HCT116 (cell line): ENCODE data around the gene LIPN. TPM values are rescaled to one million over a fixed set of nuclear protein-coding genes. Genes with fewer than 3 reads are reported as not detected.

Source experiments
- ATAC-seq: fragments of 200-7000 bp; cut with Tn5 transposase; 2 replicates; pipeline ENCODE4 v1.9.1; 2020; ENCODE audit warnings: mild to moderate bottlenecking, moderate library complexity
- BruUV-seq: library from RNA; stranded (reverse); fragments of 400-500 nt; replicated peaks from 2 replicates; lab custom pipeline; 2021; lab: Mats Ljungman, UMichigan
- CTCF ChIA-PET: fragments of 300-600 bp; sonication (Branson Sonifier 250); formaldehyde crosslinking; loops from one replicate; lab custom pipeline; 2021; ENCODE audit warnings: antibody characterized with exemption; lab: Charles Lee
- POLR2A ChIA-PET: fragments of 300-600, 350-600 bp; sonication (Branson Sonifier 250); formaldehyde crosslinking; loops from one replicate; lab custom pipeline; 2021; ENCODE audit warnings: antibody characterized with exemption; lab: Charles Lee
- RAD21 ChIA-PET, 2 experiments: fragments of 300-600 bp; sonication (Branson Sonifier 250); formaldehyde crosslinking; loops; one replicate each; lab custom pipeline; 2023; ENCODE audit warnings: low total read pairs in 2 of 2; ENCODE audit not compliant: uncharacterized antibody in 2 of 2, unreplicated experiment in 2 of 2, low non-redundant PET in 1 of 2; lab: Charles Lee
- DNase-seq: peaks from one replicate; pipeline ENCODE4 v3.0.0-alpha.2; 2010; ENCODE audit warnings: low read depth, low spot score
- H2AFZ ChIP-seq: fragments of 200-600 bp; shearing (Covaris generic), sonication (generic); 2 replicates; pipeline ENCODE4 v1.6.1; 2017; ENCODE audit warnings: low read depth, mixed run types, mixed read lengths, antibody characterized with exemption, low read length; ENCODE audit not compliant: poor library complexity, severe bottlenecking
- H3K27ac ChIP-seq: 2 replicates; pipeline ENCODE4 v1.5.1; 2012; ENCODE audit warnings: low read depth, low read length
- H3K27me3 ChIP-seq: fragments of 200-600 bp; sonication (generic); 2 replicates; pipeline ENCODE4 v1.6.1; 2016; ENCODE audit warnings: mixed run types, low read length, mixed read lengths; ENCODE audit not compliant: insufficient read depth
- H3K36me3 ChIP-seq, 2 experiments: fragments of 200-500 bp in 1 of 2; fragments of 200-600 bp in 1 of 2; sonication (Bioruptor generic) in 1 of 2; sonication (generic) in 1 of 2; 2 replicates each; pipeline versions ENCODE4 v1.5.1 to v1.6.1; 2014 to 2016; ENCODE audit warnings: low read length in 2 of 2, inconsistent platforms in 1 of 2, mixed read lengths in 1 of 2, mixed run types in 1 of 2; ENCODE audit not compliant: insufficient read depth in 2 of 2, control insufficient read depth in 1 of 2
- H3K4me1 ChIP-seq, 2 experiments: fragments of 200-600 bp in 1 of 2; sonication (generic) in 1 of 2; 2 replicates each; pipeline versions ENCODE4 v1.5.1 to v1.6.1; 2012 to 2017; ENCODE audit warnings: low read length in 2 of 2, inconsistent platforms in 1 of 2, mild to moderate bottlenecking in 1 of 2, mixed read lengths in 1 of 2, mixed run types in 1 of 2, moderate library complexity in 1 of 2; ENCODE audit not compliant: insufficient read depth in 2 of 2, control insufficient read depth in 1 of 2
- H3K4me2 ChIP-seq: fragments of 200-600 bp; sonication (generic); 2 replicates; pipeline ENCODE4 v1.6.1; 2017; ENCODE audit warnings: mixed run types, low read length, mixed read lengths
- H3K4me3 ChIP-seq, 2 experiments: fragments of 200-600 bp in 1 of 2; sonication (generic) in 1 of 2; replicated peaks in 1 of 2; 2 replicates each; pipeline ENCODE4 v1.5.1; 2011 to 2016; ENCODE audit warnings: low read length in 2 of 2, control low read depth in 1 of 2, low read depth in 1 of 2, mild to moderate bottlenecking in 1 of 2, mixed read lengths in 1 of 2, mixed run types in 1 of 2
- H3K79me2 ChIP-seq: fragments of 200-600 bp; sonication (generic); 2 replicates; pipeline ENCODE4 v1.6.1; 2017; ENCODE audit warnings: mild to moderate bottlenecking, mixed run types, low read length, moderate library complexity, mixed read lengths; ENCODE audit not compliant: insufficient read depth
- H3K9ac ChIP-seq: fragments of 200-600 bp; sonication (generic); 2 replicates; pipeline ENCODE4 v1.6.1; 2016; ENCODE audit warnings: low read length, mixed read lengths
- H3K9me2 ChIP-seq: fragments of 200-600 bp; sonication (generic), shearing (Covaris generic); 2 replicates; pipeline ENCODE4 v1.6.1; 2017; ENCODE audit warnings: mixed run types, mild to moderate bottlenecking, moderate library complexity; ENCODE audit not compliant: insufficient read depth
- H3K9me3 ChIP-seq, 2 experiments: fragments of 200-500 bp in 1 of 2; fragments of 200-600 bp in 1 of 2; sonication (Bioruptor generic) in 1 of 2; sonication (generic) in 1 of 2; 2 replicates each; pipeline ENCODE4 v1.6.1; 2014 to 2017; ENCODE audit warnings: low read length in 2 of 2, mixed read lengths in 2 of 2, inconsistent platforms in 1 of 2, low read depth in 1 of 2, mild to moderate bottlenecking in 1 of 2, mixed run types in 1 of 2, moderate library complexity in 1 of 2; ENCODE audit not compliant: control insufficient read depth in 1 of 2, insufficient read depth in 1 of 2
- H4K20me1 ChIP-seq: fragments of 200-600 bp; sonication (generic), shearing (Covaris generic); 2 replicates; pipeline ENCODE4 v1.6.1; 2017; ENCODE audit warnings: mixed run types, mild to moderate bottlenecking, moderate library complexity; ENCODE audit not compliant: insufficient read depth
- CEBPB ChIP-seq: IDR thresholded peaks from 2 replicates; pipeline ENCODE4 v1.6.1; 2012; ENCODE audit warnings: low read depth
- EGR1 ChIP-seq: IDR thresholded peaks from 2 replicates; pipeline ENCODE4 v1.6.1; 2012; ENCODE audit warnings: low read depth
- ELF1 ChIP-seq: IDR thresholded peaks from 2 replicates; pipeline ENCODE4 v1.6.1; 2012; ENCODE audit warnings: low read depth, borderline replicate concordance
- EZH2 ChIP-seq: fragments of 200-600 bp; sonication (generic); IDR thresholded peaks from 2 replicates; pipeline ENCODE4 v1.6.1; 2017; ENCODE audit warnings: antibody characterized with exemption, mixed run types
- EZH2phosphoT487 ChIP-seq: fragments of 200-600 bp; IDR thresholded peaks from 2 replicates; pipeline ENCODE4 v1.6.1; 2018; ENCODE audit warnings: antibody characterized with exemption, borderline replicate concordance
- JUND ChIP-seq: IDR thresholded peaks from 2 replicates; pipeline ENCODE4 v1.6.1; 2012
- POLR2A ChIP-seq: IDR thresholded peaks from 2 replicates; pipeline ENCODE4 v1.7.0; 2011; ENCODE audit warnings: borderline replicate concordance; ENCODE audit not compliant: insufficient read depth, insufficient read length; ENCODE audit errors: extremely low read depth
- POLR2AphosphoS5 ChIP-seq: IDR thresholded peaks from 2 replicates; pipeline ENCODE4 v1.6.1; 2011; ENCODE audit warnings: mild to moderate bottlenecking, low read depth, low read length, moderate library complexity
- RAD21 ChIP-seq: IDR thresholded peaks from 2 replicates; pipeline ENCODE4 v1.6.1; 2012; ENCODE audit warnings: low read depth, mild to moderate bottlenecking
- SP1 ChIP-seq: IDR thresholded peaks from 2 replicates; pipeline ENCODE4 v1.6.1; 2012; ENCODE audit warnings: low read depth
- TCF7L2 ChIP-seq: IDR thresholded peaks from 2 replicates; pipeline ENCODE4 v1.7.0; 2011; ENCODE audit warnings: borderline replicate concordance, inconsistent platforms; ENCODE audit not compliant: insufficient read depth, insufficient read length; ENCODE audit errors: extremely low read depth
- YY1 ChIP-seq: IDR thresholded peaks from 2 replicates; pipeline ENCODE4 v1.6.1; 2011; ENCODE audit warnings: low read length, low read depth, moderate library complexity, mild to moderate bottlenecking; ENCODE audit not compliant: insufficient replicate concordance; ENCODE audit errors: extremely low read depth
- intact Hi-C: fragments of 100-400 bp; cut with micrococcal nuclease; formaldehyde crosslinking; loops from 2 replicates; pipeline ENCODE4 v1.10.0; 2022
- total RNA-seq: library from RNA; stranded (reverse); gene quantifications from one replicate; pipeline ENCODE4 v1.2.1, GENCODE V29; 2021; ENCODE audit not compliant: unreplicated experiment
- TF ChIP-seq, protein P1 (sequence below): IDR thresholded peaks from 2 replicates; pipeline ENCODE4 v1.6.1; 2012
- TF ChIP-seq, protein P2 (sequence below), 3 experiments: fragments of 200-600 bp in 1 of 3; sonication (generic) in 1 of 3; IDR thresholded peaks in 2 of 3; conservative IDR thresholded peaks in 1 of 3; 2 replicates each; pipeline ENCODE4 v1.5.1; 2012 to 2017; ENCODE audit warnings: low read depth in 2 of 3, low read length in 2 of 3, antibody characterized with exemption in 1 of 3, borderline replicate concordance in 1 of 3, control low read depth in 1 of 3, mild to moderate bottlenecking in 1 of 3, mixed read lengths in 1 of 3, mixed run types in 1 of 3, moderate library complexity in 1 of 3; ENCODE audit not compliant: insufficient read depth in 1 of 3

LIPN gene
- total RNA-seq, 1 experiment from 2014 or later, result not detected

DNA sequence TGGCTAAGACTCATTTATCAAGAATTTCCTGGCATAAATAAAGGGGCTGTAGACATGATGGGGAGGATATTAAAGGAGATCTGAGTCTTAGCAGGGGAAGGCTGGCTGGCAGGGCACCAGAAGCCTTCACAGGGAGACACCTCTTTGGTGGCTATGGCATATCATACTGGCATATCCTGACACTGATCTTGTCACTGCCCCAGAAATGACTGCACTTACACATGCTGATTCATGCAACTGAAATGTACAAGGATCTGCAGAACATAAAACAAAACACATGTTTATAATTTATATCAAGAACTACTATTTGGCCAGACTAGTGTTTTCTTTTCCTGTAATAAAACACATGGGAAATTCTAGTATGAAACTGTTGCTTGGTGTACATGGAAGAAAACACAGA is 5.5 kb upstream of the LIPN start:
- Histone ChIP-seq H3K4me3 (no peak overlapping the region), H3K9me2 (no peaks in the 10 kb centered on the region), H3K9ac (no peak overlapping the region), H3K79me2 (no peaks in the 10 kb centered on the region), H3K4me2 (no peak overlapping the region), H3K4me1 (peaks cover 0 to 4% of the 10 kb centered on the region in 2 experiments; a peak in 1 of 4 replicates), H2AFZ (no peak overlapping the region), H3K36me3 (no peaks in the 10 kb centered on the region), H3K27ac (no peak overlapping the region), H3K27me3 (no peaks in the 10 kb centered on the region), H4K20me1 (no peaks in the 10 kb centered on the region), H3K9me3 (no peaks in the 10 kb centered on the region)
- intact Hi-C loops, result no loop called here
- TF ChIP-seq EGR1 (no peak), ELF1 (no peak), POLR2AphosphoS5 (no peak), SP1 (no peak), EZH2 (no peak), POLR2A (no peak), YY1 (no peak), EZH2phosphoT487 (no peak), CEBPB (no peak), JUND (no peak), RAD21 (no peak), TCF7L2 (no peak)
- TF ChIP-seq, protein P1, sequence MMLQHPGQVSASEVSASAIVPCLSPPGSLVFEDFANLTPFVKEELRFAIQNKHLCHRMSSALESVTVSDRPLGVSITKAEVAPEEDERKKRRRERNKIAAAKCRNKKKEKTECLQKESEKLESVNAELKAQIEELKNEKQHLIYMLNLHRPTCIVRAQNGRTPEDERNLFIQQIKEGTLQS, result no peak
- TF ChIP-seq, protein P2, sequence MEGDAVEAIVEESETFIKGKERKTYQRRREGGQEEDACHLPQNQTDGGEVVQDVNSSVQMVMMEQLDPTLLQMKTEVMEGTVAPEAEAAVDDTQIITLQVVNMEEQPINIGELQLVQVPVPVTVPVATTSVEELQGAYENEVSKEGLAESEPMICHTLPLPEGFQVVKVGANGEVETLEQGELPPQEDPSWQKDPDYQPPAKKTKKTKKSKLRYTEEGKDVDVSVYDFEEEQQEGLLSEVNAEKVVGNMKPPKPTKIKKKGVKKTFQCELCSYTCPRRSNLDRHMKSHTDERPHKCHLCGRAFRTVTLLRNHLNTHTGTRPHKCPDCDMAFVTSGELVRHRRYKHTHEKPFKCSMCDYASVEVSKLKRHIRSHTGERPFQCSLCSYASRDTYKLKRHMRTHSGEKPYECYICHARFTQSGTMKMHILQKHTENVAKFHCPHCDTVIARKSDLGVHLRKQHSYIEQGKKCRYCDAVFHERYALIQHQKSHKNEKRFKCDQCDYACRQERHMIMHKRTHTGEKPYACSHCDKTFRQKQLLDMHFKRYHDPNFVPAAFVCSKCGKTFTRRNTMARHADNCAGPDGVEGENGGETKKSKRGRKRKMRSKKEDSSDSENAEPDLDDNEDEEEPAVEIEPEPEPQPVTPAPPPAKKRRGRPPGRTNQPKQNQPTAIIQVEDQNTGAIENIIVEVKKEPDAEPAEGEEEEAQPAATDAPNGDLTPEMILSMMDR (IDR thresholded peaks at IDR 0.05 in 2 of 3, conservative IDR thresholded peaks at IDR 0.05 in 1 of 3; ENCODE audit: borderline replicate concordance in 1 of 3, insufficient read depth in 1 of 3, low read depth in 2 of 3, low read length in 2 of 3), result no peak
- RAD21 ChIA-PET, result no interaction called here
- CTCF ChIA-PET, result no interaction called here
- BruUV-seq, result no TSS peak
- POLR2A ChIA-PET, result no interaction called here
- no peak for ATAC-seq
- DNase-seq, result no peak
